NCI-H146 (cell line): ENCODE measurements around the gene TAF3.

Source experiments
- DNase-seq: peaks from one replicate; lab custom pipeline; 2025; lab: John Stamatoyannopoulos, UW

Gene TAF3

DNA sequence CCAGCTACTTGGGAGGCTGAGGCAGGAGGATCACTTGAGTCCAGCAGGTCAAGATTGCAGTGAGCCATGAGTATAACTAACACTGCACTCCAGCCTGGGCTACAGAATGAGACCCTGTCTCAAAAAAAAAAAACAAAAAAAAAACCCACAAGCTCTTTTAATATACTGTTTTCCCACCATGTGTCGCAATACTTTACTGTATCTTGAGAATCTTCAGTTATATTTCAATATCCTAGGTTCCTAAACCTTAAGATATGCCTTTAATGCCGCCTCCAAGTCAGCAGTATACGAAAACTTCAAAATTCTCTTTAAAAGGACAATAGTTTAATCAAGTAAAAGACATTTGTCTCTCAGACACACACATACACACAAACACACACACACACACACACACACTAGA, 62.8 kb downstream of the TAF3 start:
- no peak for DNase-seq

DNA sequence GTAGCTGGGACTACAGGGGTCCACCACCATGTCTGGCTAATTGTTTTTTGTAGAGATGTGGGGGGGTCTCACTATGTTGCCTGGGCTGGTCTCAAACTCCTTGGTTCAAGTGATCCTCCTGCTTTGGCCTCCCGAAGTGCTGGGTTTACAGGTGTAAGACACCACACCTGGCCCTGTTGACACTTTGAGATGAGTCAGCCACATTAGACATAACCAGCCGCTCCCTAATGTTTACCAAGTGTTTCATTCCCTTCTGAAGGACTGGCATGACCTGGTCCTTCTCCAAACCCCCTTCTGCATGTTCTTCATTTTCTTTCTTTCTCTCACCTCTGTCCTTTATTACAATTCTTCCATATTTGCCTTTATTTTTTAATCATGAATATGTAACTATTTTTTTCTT, 67.8 kb downstream of the TAF3 start:
- DNase-seq = no peak

DNA sequence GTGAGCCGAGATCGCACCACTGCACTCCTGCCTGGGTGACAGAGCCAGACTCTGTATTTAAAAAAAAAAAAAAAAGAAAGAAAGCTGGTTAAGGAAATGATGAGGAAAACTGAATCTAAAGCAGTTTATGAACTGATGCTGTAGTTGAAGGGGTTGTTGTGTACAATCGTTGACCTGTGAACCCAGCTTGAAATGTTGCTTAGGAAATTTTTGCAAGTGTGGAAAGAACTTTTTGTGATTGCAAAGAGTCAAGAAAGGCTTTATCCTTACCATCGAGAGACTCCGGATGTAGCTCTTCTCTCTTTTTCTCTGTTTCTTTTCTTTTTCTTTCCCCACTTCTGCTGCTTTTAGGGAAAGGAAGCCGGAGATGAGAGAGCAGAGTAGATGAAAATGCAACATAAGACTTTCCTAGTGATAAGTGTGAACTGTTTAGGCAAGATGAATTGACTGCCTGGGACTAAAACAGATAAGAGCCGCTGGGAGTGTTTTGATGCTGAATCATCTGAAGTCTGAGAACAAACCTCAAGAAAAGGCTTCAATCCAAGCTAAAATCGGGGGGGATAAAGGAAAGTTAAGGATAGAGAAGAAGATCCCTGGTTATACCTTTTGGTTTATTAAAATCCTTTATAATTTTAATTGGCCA, 69.0 kb downstream of the TAF3 start:
- DNase-seq = no peak

DNA sequence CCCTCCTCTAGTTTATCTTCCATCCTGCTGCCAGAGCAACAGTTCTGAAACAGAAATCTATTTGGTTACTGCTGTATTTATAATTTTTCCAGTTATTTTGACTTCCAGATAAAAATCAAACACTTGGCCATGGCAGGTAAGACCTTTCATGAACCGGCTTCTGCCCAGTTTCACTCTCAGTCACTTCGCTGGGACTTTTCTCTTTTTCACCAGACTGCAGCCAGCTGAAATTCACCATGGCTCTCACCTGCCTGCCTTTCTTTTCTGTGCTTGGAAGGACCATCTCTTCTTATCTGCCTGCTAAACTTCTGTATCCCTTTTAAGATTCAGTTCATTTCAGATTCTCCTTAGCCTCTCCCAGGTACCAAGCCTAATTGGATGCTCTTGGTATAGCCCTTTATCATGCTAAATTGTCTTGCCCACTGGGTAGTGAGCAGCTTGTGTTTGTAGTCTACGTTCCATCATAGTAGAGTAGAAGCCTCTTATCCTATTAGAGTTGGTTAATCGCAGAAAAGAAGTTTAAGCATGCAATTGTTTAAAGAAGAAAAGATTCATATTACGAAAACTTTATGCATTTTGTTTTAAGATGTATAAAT, 71.7 kb downstream of the TAF3 start:
- no peak for DNase-seq

DNA sequence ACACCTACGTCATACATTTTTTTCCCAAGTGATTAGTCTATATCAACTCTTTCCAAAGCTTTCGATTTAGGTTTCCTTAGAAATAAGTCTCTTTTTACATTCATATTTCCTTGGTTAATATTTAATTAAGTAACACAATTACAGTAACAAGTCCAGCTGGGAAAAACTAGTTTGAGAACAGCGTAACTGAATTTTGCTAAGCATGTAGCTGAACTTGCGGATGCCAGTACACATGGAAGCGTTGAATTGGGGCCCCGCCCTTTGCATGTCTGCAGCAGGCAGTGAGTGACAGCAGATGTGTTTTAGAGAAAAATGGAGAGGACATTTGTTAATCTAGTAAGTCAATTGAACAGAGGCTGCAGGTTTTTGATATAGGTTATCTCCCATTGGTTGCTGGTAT, 72.5 kb downstream of the TAF3 start:
- no peak for DNase-seq

DNA sequence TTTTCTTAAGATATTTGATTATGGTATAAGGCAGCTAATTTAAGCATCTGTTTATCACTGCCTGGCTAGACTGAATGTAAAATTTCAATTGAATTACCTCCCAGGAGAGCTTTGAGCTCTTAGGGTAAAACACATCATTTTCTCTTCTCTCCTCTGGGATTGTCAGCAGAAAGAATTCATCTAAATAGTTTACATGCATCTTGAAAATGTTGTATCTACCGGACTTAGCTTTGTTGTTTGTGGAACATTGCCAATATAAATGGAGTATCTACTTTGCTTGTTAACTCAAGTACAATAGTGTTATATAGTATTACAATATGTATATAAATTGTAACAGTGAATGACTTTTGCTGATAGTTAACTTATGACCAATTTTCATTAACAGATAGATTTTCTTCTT, 73.3 kb downstream of the TAF3 start:
- no peak for DNase-seq

DNA sequence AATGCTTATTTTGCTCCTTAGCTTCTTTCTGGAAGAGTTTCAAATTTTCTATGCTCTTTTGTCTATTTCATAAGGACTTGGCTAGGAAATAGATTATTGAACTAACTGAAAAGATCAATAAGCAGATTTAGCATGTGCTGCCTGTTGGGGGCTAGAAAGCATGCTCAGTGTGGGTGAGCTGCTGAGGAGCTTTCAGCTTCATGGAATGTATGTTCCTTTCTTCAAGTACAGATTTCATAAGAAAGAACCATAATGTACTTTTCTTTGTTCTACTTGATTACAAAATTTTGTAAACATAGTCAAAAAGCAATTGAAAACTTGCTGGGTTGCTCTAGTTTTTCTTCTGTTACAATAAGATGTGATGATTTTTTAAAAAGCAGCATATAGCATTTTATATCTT, 73.8 kb downstream of the TAF3 start:
- no peak for DNase-seq

DNA sequence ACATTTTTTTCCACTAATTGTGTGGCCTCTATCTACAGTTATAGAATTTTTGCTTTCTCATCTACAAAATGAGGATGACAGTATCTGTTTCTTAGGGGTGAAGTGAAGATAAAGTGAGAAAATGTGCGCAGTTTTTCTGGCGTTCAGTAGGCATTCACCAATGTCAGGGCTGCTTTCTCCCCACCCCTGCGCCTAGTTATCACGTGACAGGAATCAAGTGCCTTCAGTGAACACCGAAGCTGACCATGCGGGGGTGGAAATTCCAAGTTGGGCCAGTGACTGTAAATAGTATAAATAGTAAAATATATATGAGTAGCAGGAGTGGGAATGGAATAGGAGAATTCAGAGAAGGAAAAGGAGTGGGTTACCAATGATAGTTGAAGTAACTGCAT, 77.4 kb downstream of the TAF3 start:
- no peak for DNase-seq

DNA sequence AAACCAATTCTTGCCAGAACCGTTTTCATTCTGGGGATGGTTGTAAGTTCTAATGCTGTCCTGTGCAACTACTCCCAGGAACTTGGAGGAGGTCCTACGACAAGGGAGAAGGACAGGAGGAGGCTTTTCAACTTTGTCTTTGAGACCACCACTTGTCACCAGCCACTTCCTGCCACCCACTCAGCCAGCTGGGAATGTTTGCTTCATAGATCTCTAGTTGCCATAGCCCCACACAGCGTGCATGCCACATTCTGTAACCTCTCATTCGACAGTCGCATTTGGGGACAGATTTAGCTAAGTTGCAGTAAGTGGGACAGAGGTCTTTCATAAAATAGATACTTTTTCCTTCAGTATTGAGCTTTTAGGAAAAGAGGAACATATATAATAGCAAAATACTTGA, 78.0 kb downstream of the TAF3 start:
- DNase-seq = no peak

DNA sequence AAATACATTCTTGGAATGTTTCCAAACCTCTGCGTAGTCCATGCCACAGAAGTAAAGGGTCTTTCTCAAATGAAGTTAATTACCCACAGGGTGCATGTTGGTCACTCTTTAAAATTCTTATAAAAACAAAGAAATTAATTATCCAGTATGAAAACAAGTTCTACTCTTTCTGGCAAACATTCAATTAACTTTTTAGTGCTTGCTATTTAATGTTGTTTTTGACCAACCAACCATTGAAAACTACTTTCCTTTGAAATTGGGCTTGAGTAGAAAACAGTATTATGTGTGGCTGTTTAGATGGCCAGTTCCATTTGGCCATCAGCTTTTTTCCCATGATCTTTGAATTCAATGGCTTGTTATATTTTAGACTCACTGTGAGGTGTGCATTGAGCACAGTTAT, 83.0 kb downstream of the TAF3 start:
- no peak for DNase-seq

DNA sequence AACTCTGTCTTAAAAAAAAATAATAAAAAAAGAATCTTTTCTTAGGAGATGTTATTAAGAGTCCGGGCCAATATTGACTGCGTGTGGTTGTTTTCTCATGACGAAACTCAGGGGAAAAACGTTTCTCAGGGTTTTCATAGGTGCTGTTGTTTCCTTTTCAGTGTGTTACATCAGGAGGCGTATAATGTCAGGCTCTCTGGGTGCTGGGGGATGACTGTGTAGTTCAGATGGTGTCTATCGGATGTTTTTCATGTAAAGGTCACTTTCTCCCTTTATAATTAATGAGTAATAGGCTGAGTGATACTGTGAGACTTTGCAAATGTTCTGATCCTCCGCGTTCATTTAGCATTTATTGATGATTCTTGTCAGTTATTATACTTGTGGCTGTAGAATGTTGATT, 84.1 kb downstream of the TAF3 start:
- no peak for DNase-seq

DNA sequence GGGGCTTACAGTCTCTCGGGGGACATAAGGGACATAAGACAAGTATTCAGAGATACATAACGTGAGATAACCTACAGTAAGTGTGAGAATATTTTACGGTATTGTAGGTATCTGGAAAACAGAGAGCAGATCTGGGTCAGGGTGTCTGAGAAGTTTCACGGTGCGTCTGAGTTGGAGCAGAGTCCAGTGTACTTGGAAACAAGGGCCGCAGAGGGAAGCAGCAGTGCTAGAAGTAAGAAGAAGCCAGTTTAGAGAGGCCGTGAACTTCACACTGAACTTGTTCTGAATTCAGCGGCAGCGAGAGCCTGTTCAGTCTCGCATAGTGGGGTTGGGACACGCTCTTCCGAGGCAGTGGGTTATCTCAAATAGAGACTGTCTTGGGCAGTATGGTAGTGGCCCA, 85.5 kb downstream of the TAF3 start:
- no peak for DNase-seq

DNA sequence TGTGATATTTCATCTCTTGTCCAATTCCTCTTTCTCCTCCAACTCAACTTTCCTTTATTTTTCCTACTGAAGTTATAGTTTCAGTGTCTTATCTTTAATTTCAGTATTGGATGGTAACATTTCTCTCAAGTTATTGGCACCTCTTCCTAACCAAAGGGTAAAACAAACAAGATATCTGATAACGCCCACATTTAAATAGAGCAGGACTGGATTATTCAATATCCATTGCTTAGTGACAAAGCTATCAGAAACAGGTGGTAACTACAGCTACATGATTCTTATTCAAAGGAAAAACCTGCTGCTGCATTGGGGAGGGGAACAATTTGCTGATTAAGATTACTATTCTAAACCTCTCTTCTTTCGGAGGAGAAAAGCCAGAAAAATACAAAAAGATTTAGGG, 87.8 kb downstream of the TAF3 start:
- DNase-seq = peak; percentile 76

DNA sequence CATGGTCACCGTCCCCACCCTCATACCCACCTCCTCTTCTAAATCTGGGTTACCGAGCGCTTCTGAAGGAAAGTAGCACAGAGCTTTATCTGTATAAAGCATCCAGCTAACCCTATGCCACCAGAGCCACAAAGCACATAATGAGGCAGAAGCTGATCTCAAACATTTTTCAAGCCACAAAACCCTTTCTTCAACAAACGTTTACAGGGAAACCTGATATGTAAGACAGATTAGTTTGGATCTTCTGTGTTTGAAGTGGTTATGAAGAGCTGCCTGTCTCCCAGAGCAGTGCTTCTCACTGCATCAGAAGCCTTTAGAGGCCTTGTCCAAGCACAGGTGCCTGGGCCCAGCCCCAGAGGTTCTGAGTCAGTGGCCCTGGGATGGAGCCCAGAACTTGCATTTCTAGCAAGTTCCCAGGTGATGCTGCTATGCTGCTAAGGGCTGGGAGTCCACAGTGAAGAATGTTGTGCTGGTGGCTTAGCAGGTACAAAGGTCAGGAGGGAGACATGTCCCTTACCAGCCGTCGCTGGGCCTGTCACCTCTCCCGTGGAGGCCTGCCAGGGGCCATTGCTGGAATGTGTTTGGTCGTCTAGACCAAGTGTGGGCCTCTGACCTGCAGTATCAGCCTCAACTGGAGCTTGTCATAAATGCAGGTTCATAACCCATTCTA, 90.4 kb downstream of the TAF3 start:
- DNase-seq = no peak

DNA sequence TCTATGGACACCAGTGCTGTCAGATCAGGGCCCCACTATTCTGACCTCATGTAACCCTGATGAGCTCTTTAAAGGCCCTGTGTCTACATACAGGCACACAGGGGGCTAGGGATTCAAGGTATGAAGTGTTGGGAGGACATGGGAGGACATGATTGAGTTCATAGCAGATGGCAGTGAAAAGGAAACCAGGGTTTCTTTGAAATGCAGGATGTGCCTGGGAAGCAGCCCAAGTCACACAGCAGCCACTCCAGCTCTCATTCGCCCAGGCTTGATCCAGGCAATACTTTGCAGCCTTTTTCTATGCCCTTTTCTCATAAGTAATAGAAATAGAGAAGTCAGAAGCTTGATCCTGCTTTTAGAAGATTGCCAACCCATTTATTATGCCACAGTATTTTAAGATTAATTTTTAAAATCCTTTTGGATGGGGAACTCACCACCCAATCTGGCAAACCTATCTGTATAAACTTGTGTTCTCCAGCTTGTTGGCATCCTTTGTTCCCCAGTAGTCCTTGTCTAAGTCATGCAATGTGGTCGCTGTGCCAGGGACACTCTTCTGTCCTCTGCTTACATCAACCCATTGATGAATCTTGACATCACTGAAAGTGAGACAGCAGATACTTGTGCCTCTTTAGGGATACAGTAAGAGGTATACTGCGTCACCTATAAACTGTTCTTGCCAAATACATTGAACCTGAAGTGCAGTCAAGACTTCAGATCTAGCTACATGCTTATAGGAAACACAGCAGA, 95.0 kb downstream of the TAF3 start:
- DNase-seq = no peak

DNA sequence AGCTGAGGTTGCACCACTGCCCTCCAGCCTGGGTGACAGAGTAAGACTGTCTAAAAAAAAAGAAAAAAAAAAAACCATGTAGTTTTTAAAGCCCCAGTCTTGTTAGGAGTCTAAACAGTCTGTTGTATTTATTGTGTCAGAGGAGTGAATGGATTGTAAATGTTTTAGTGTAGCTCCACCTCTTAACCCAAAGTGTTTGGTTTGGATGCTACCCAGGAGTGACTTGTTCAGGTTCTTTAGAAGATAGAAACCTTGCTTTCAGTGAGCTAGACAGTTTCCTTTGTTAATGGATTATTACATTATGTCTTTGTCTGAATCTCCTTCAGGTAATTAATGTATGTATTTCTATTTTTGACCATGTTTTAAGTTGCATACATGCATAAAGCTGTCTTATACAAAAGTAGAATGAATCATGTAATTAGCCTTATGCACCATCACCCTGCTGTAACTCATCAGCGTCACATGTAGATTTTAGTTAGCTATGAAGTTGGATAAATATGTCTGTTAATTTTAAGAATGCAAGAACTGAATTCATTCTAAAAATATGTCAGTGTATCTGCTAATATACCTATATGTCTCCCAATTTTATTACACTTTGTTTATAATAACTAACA, 97.7 kb downstream of the TAF3 start:
- no peak for DNase-seq

DNA sequence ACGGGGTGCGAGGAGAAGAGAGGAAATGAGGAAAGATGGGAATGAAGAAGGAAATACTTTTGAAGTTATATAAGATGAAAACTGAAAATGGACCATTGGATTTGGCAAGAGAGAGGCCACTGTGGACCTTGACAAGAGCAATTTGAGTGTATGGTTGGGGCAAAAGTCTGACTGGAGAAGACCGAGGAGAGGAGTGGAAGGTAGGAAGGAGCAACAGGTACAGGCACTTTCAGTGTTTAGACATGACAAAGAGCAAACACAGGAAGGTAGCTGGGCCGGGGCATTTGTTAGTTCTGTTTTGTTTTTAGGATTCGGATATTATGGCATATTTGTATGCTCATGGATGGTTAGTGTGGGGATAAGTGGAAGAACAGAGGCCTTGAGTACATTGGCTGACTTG, 99.4 kb downstream of the TAF3 start:
- DNase-seq = no peak

DNA sequence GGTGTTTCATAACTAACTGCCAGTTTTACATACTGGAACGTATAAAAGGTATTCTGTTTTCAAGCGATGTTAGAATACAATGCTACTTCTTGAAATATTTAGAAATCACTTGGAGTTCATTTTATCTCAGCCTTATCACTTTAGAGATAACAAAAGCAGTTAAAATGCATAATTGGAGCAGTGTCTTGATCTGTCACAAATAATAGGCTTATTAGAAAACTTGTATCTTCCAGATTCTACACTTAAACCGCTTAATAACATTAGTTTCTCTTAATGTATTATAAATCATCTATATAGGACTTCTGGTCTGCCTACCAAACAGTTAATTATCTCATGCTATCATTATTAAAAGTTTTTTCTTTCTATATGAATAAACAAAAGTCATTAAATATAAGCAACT, 104.4 kb downstream of the TAF3 start:
- no peak for DNase-seq

DNA sequence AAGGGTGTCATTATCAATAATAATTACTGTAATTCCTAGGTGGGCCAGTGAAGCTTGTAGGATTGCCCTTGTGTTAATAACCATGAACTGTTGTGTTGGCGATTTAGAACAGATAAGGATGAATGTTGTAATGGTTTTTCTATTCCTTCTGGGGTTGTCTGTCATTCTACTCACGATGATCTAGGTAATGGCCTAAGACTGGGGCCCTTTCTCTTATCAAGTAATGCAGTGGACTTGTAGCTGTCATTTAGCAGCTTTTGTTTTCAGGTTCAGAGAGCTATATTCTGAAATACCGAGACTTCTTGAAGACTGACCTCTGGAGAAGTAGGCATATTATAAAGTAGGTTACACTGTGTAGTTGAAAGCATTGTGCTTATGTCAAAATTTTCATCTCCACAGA, 110.2 kb downstream of the TAF3 start:
- DNase-seq = no peak

DNA sequence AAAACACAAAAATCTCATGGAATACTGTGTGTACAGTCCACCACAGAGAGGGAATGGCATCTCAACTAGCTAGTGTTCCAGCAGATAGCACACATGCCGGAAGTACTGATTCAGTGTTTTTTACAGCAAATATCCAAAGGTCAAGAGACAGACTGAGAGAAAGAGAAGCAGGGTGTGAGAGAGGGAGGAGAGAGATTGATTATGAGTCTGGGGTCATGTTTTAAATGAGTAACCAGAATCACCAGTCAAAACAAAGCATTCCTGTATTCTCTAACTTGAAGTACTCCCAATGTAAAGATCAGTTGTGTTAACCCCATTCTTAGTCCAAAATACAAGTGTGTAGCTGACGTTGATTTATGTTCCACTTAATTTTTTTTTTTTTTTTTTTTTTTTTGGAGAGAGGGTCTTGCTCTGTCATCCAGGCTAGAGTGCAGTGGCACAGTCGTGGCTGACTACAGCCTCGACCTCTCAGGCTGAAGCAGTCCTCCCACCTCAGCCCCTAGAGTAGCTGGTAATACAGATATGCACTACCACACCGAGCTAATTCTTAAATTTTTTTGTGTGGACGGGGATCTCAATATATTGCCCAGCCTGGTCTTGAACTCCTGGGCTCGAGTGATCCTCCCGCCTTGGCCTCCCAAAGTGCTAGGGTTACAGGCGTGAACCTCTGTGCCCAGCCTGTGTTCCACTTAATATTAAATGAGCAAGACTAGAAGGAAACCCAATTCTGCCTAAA, 114.2 kb downstream of the TAF3 start:
- no peak for DNase-seq

DNA sequence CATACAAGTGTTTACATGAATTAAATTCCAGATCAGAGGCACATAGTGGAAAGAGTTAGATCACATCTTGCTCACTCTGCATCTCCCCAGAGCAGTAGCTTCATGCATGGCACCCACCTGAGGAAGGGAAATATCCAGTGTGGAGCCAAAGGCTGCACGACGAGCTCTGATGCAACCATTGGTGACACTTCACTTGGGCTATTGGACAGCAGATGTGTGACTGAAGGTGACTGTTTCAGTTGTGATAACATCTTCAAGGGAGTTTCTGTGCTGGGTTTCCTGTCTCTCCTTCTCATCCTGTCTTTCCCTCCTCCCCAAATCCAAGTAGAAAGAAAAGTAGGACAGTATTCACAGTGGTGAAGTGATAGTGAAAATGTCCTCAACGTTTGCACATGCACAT, 115.0 kb downstream of the TAF3 start:
- no peak for DNase-seq

DNA sequence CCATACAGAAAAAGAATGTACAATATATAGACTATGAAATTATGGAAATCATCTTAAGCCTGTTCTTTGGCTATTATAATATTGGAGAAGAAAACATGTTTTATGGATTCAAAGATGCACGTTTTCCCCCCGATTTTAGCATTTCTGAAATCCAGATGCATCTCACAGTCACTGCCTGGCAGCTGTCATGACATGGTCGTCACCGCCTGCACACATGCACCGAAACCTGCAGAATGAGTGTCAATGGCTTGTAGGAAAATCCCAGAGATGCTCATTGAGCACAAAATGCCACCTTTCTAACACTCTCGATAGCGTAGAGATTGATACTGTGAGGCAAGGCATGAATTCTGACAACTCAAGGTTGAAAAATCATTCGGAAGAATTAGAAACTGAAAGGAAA, 115.5 kb downstream of the TAF3 start:
- DNase-seq = no peak
